ENCODE results near the gene PRKAG2. TPM values are rescaled to one million over a fixed set of nuclear protein-coding genes. Genes with fewer than 3 reads are reported as not detected.
A peak's percentile ranks its signal among the peaks of the same experiment; 100 is the strongest.

Gene PRKAG2
- total RNA-seq, 2 donors from 2014 or later, result 38.3 to 78.5 TPM

- H3K27ac ChIP-seq, result no peak overlapping the region
- ATAC-seq (ENCODE audit: insufficient number of reproducible peaks, low FRiP score, low read depth), result no peak
- H3K4me1 ChIP-seq (ENCODE audit: control insufficient read depth in 1 of 2, low read depth in 2 of 2), result peaks cover 21 to 54% of the 10 kb centered on the region in 2 donors
Observed at GRCh38 chr7:151691449-151691848, 185.5 kb downstream of the PRKAG2 start.

GRCh38 chr7:151690606-151691005, 186.3 kb downstream of the PRKAG2 start:
- Histone ChIP-seq H3K36me3 (no peaks in the 10 kb centered on the region), H3K4me3 (no peak overlapping the region), H3K9me3 (no peaks in the 10 kb centered on the region), H3K27ac (no peak overlapping the region), H3K27me3 (replicated peaks; ENCODE audit: insufficient read depth) (no peaks in the 10 kb centered on the region), H3K4me1 (ENCODE audit: control insufficient read depth in 1 of 2, low read depth in 2 of 2) (peaks cover 21 to 56% of the 10 kb centered on the region in 2 donors)
- DNase-seq (ENCODE audit: low spot score), result no peak
- ATAC-seq (ENCODE audit: insufficient number of reproducible peaks, low FRiP score, low read depth), result no peak
- no peak for TF ChIP-seq CTCF (IDR thresholded peaks at IDR 0.05)

More at GRCh38 chr7:151691449-151691848, 185.5 kb downstream of the PRKAG2 start:
- Histone ChIP-seq H3K9me3 (no peaks in the 10 kb centered on the region), H3K27me3 (replicated peaks; ENCODE audit: insufficient read depth) (no peaks in the 10 kb centered on the region), H3K4me3 (no peak overlapping the region), H3K36me3 (no peaks in the 10 kb centered on the region)
- no peak for TF ChIP-seq CTCF (IDR thresholded peaks at IDR 0.05)
- no peak for DNase-seq (ENCODE audit: low spot score)

- ATAC-seq (ENCODE audit: insufficient number of reproducible peaks, low FRiP score, low read depth), result no peak
Observed at GRCh38 chr7:151689196-151689971, 187.5 kb downstream of the PRKAG2 start.

GRCh38 chr7:151688236-151688780, 188.6 kb downstream of the PRKAG2 start:
- DNase-seq (ENCODE audit: low spot score), result no peak
- peaks cover 15 to 39% of the 10 kb centered on the region in 2 donors for H3K4me1 ChIP-seq (ENCODE audit: control insufficient read depth in 1 of 2, low read depth in 2 of 2)
- no peaks in the 10 kb centered on the region for H3K9me3 ChIP-seq
- H3K4me3 ChIP-seq, result no peak overlapping the region
- ATAC-seq (ENCODE audit: insufficient number of reproducible peaks, low FRiP score, low read depth), result no peak
- no peaks in the 10 kb centered on the region for H3K27me3 ChIP-seq (replicated peaks; ENCODE audit: insufficient read depth)
- H3K27ac ChIP-seq, result peak overlapping the region; percentile 81 to 87
- TF ChIP-seq CTCF (IDR thresholded peaks at IDR 0.05), result no peak
- H3K36me3 ChIP-seq, result no peaks in the 10 kb centered on the region

More at GRCh38 chr7:151689196-151689971, 187.5 kb downstream of the PRKAG2 start:
- Histone ChIP-seq H3K36me3 (no peaks in the 10 kb centered on the region), H3K27ac (peak overlapping the region in 1 of 2 donors; percentile 81), H3K9me3 (no peaks in the 10 kb centered on the region), H3K27me3 (replicated peaks; ENCODE audit: insufficient read depth) (no peaks in the 10 kb centered on the region), H3K4me3 (no peak overlapping the region), H3K4me1 (ENCODE audit: control insufficient read depth in 1 of 2, low read depth in 2 of 2) (peaks cover 16 to 44% of the 10 kb centered on the region in 2 donors)
- no peak for TF ChIP-seq CTCF (IDR thresholded peaks at IDR 0.05)
- no peak for DNase-seq (ENCODE audit: low spot score)

GRCh38 chr7:151687523-151688235, 189.2 kb downstream of the PRKAG2 start:
- no peak for TF ChIP-seq CTCF (IDR thresholded peaks at IDR 0.05)
- DNase-seq (ENCODE audit: low spot score) (peak; percentile 77), ATAC-seq (ENCODE audit: insufficient number of reproducible peaks, low FRiP score, low read depth) (peak; percentile 85)
- Histone ChIP-seq H3K9me3 (no peaks in the 10 kb centered on the region), H3K4me3 (peak overlapping the region; percentile 26), H3K27me3 (replicated peaks; ENCODE audit: insufficient read depth) (no peaks in the 10 kb centered on the region), H3K27ac (peak overlapping the region; percentile 81 to 87), H3K4me1 (ENCODE audit: control insufficient read depth in 1 of 2, low read depth in 2 of 2) (peaks cover 15 to 45% of the 10 kb centered on the region in 2 donors), H3K36me3 (no peaks in the 10 kb centered on the region)
